HG03175 (cell line): ENCODE results near the gene DBH.

ENCODE experiments used
- ATAC-seq: cut with Tn5 transposase; IDR thresholded peaks from one replicate; pipeline ENCODE4 v1.9.1; 2021; ENCODE audit warnings: mild to moderate bottlenecking, moderate library complexity; ENCODE audit not compliant: unreplicated experiment

DBH gene

DNA sequence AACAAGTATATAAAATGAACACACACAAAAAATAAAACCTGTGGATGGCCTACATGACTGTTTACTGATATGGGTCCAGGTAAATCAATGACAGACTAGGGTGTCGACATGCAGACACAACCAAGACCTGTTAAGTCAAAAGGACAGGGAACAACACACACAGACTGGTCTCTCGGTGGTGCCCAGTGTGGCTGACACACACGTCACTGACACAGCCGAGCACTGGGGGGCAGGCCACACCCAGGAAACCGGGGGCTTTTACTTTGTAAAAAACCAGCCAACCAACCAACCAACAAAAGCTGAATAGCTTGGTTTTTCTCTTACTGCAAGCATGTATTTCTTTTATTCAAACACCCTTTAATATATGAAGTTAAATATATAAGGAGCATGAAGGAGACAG lies 31.9 kb upstream of the DBH start:
- ATAC-seq = no peak

DNA sequence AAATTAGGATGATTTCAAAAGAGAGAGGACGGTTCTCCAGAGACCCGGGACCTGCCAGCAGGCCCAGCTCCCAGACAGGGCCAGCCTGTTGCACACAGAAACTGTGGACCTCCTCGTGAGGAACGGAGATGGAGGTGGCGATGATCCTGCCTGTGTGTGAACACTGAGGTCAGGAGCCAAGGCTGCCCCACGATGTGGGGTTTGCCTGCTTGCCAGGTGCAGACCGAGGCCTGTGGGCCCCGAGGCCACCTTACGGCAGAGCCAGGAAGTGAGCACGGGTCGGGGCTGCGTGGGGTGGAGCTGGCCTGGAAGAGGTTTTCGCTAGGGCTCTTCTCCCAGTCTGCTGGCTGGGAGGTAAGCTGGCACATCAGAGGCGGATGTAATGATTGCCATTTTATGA lies 31.3 kb upstream of the DBH start:
- ATAC-seq = no peak

DNA sequence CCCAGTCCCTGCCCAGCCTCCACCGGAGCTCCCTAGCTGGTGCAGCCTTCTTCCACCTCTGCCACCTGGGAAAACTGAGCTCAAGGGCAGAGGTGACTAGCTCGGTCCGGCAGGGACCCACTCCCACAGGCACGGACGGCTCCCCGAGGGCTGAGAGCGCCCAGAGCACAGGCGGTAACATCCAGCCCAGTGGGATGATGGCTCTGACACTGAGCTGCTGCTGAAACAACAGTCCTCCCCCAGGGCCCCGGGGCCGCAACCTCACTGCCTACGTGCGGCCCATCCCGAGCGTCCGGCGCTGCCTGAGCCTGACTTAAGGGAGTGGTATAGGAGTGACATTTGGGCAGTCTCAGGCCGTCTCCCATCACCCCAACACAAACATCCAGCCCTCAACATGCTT lies 30.7 kb upstream of the DBH start:
- no peak for ATAC-seq

DNA sequence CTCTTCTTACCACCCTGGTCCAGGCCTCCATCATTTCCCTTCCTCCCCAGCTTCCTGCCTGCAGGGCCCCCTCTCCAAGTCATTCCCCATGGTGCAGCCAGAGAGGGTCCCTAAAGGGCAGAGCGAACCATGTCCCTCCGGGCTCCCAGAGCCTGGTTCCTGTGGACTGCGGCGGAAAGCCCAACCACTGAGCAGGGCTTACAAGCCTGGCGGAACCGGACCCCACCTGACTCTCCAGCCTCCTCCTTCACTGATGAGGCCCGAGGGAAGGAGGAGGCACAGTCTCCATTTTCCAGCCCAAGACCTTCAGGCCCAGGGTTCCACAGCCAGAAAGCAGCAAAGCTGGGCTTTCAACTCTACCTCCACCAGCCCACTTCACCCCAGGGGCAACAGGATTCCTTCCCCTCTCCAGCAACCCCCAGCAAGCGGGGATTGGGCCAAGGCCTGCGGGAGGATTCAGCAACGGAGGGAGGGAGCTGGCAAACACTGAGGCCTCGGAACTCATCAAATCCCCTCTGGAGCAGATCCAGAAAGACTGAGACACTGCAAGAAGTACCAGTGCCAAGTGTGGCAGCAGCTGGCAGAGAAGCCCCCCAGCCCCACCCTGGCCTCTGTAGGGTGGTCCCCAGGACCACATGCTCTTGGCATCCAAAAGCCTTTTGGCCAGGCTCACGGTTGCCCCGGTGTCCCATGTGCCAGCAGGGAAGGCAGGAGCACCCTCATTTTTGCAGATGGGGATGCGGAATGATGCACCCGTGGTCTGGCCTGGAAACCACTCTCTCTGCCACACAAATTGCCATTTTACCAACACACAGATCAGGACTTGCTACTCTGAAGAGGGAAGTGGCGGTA lies 30.1 kb upstream of the DBH start:
- no peak for ATAC-seq

DNA sequence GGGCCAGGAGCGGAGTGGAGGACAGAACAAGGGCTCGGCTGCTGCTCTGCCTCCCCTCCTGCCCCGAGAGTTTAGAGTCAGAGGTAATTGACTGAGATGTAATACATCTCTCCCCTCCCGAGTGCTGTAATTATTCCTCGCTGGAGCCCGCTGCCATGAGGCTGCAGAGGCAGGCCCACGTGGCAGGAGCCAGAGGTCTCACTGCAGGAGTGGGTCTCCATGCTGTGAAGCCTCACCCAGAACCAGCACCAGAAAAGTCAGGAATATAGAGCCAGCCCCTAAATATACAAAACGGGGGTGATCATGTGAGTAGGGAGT lies 29.5 kb upstream of the DBH start:
- ATAC-seq = no peak

DNA sequence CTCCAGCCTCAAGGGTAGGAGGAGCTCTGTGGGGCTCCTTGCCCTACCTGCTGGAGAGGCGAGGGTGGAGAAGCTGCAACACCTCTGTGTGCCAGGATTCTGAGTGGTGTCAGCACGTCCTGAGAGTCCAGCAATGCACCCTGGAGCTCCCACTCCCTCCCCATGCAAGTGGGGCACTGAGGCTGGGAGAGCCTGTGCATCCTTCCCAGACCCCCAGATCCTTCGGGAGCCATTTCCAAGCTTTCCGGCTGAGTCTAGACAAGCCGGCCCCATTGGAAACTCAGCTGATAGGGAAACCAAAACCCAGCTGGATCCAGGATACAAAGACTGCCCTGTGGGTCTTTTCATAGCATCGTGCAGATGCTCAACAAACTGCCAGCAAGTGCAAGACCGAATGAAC lies 28.8 kb upstream of the DBH start:
- ATAC-seq = no peak

DNA sequence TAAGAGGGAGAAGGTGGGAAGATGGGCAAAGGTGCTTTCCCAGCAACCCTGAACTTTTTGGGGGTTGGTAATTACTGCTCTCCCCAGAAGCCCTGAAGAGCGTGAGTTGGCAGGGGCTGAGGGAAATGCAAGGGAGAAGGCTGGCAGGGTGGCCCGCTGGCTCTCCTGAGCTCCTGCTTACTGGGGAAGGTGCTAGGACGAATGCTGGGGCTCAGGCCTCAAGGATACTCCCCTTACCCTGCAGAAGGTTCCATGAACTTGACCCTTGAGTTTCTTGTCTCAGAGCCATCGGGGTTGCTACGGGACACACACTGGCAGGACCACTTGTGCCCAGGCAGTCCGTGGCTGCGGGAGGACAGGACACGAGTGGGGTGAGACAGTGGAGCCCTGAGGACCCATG lies 28.2 kb upstream of the DBH start:
- no peak for ATAC-seq

DNA sequence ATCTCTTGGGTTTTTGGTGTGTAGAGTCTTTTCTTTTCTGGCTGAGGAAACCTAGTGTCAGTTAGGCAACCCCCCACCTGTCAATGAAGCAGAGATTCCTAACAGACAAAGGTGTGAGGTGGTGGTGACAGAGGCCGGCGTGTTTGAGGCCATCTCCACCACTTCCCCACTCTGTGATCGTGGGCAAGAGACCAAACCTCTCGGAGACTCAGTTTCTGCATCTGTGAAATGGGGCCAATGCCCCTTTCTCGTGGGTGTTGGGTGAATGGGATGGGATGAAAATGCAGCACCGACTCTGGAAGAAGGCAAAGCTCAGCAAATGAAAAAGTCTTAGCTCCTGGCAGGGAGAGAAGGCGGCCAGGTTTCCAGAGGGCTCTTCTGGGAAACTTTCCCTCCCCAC lies 27.8 kb upstream of the DBH start:
- ATAC-seq = no peak

DNA sequence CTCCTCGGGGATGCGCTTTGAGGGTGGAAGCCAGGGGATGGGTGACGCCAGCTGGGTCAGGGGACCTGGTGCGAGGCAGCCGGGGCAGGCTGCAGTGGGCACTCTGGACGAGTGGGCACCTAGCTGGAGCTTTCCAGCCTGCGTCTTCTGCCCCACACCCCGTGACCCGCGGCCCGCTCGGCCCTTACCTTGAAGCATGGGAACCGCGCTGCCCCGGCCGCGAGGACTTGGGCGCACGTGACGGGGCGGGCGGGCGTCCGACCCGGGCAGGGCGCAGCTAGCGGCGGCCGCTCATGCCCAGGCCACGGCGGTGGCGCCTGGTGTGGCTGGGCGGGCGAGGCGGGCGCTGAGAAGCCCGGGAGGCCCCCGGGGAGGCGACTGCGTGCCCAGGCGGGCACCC lies 27.3 kb upstream of the DBH start:
- ATAC-seq = no peak

DNA sequence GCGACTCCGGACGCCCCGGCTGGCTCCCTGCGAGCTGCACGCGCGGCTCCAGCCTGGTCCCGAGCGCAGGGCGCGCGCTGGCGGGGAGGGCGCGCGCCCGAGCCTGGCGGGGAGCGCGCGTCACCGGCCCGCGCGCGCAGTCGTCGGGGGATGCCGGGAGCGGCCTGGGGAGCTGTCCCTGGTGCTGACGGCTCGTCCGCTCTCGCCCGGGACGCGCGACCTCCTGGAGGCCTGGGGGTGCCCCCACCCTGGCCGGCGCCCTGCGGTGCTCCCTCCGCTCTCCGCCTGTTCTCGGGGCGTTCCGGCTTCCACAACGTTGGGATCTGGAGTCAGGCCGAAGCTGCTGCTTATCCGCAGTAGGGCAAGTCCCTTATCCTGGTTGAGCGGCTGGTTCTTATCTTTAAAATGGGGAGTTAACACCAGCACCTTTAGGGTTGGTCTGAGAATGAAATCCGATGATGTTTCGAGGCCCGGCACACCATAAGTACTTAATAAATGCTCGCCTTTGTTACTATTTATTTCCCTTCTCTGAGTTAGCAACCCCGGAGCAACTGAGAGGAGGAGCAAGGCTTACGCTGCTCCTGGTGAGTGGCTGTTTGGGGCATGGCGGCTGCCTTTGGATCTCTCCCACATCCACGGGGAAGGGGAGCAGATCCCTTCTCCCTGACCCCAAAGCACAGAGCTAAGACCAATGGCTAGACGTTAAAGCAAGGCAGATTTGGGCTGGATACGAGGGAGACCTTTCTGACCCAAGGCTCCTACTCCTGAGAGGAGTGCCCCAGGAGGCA lies 26.7 kb upstream of the DBH start, which contains the start of gene FAM163B:
FAM163B (minus strand) TSS at position 79 of the 788 bp plus-strand sequence. CDS start 29,166 bp downstream, outside the sequence.
- ATAC-seq = no peak

DNA sequence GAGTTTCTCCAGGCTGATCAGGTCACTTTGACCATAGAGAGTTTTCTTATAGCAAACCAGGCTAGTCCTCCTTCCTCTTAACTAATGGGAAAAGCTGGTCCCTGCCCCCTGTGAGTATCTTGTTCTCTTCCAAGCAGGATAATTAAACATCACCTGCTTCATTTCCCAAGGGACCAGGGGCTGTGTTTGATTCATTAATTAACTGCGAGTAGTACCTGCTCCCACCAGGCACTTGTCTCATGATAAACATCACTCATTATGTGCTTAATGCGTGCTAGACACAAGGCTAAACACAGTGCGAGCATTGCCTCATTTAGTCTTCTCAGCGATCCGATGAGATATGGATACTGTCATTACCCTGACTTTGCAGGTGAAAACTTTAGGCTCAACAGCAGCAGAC lies 25.3 kb upstream of the DBH start:
- ATAC-seq = no peak

DNA sequence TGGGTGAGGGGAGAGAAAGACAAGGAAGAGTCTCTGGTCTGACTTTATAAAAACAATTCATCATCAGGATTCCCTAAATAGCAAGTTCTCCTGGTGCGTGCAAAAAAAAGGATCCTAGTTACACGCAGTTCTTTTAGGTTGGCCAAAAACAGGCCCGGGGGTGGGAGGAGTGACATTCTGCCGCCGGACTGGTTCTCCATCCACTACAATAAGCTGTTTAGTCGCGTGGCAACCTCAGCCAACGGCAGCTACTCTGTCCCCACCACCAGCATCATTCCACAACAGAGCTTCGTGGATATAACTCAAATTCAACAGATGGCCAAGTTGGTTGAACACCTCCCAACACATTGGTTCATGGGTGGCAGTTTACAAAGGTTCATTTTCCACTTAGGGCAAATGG lies 24.1 kb upstream of the DBH start:
- no peak for ATAC-seq

DNA sequence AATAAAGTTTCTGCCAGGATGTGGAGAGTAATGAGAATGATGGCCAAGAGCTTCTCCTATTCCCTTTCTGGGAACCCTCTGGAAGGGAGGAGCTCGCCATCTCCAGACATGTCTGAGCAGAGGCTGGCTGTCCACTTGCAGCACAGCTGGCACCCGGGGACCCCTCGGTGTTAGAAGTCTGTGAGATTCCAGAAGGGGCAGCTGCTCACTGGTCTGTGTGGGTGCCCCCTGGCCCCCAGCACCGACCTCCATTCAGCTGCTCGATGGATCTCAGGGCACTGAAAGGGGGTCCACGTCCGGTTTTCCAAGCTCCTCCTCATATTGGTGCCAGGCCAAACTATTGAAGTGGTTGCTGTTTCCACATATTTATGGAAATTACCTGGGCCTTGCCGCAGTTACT lies 23.3 kb upstream of the DBH start:
- ATAC-seq = no peak

DNA sequence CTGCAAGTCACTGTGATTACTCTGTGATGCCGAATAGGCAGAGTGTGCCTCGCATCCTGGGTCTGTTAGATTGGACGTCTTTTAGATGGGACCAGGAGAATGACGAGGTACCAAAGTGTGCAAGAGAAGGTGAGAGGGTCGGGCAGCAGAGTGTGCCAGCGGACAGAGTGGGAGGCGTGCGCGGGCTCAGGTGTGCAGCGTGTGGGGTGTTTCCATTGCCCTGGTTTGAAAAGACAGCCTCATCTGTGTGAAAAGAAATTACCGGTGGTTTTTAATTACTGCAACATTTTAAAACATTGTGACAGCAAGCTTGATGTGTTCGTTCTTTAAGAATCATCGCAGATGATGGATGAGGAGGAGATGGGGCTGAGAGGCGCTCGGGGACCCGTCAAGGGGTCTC lies 22.7 kb upstream of the DBH start:
- no peak for ATAC-seq

DNA sequence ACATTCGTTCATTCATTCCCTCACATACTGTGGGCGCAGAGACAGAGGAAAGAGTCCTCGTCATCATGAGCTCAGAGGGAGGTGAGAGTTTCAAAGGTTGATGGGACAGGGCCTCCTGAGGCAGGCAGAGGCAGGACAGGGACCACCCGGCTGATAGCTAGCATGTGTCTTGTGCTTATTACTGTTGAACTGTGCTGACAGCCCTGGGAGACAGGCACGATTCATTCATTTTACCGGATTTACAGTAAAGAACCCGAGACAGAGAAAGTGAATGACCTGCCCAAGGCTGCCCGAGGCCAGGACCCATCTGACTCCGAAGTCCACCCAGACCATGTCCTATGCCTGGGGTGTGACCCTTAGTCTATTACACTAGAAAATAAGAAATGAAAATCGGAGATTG lies 22.1 kb upstream of the DBH start:
- ATAC-seq = no peak

DNA sequence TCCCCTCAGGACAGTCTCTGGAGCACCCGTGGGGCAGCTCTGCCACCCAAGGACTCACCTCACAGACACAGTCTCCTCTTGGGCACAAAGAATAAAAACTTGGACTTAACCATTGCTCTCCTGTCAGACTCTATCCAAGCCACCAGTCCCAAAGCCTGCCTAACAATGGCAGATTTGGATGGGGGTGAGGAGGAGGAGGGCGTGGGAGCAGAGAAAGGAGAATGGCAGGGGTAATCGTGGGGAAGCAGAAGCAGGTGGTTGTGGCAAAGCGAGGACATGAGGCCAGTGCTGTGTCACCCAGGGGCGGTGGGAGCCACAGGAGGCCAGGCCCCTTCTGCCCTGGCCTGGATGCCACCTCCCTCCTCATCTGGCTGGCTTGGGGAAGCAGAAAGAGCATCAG lies 21.5 kb upstream of the DBH start:
- no peak for ATAC-seq

DNA sequence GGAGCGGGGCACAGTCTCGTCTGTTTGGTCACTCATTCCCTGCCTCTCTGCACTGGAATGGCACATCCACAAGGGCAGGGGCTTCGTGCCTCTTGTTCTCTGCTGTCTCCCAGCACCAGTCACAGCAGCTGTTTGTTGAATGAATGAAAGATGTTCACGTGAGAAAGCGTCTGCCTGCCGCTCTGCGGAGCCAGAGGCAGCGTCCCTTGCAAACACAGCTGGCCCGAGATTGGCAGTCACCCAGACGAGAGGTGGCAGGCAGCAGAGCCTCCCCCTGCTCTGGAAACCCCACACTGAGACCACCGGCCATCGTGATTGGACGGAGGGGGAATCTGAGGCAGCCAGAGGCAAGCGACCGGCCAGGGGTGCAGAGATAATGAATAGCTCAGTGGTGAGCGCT lies 21.0 kb upstream of the DBH start:
- no peak for ATAC-seq

DNA sequence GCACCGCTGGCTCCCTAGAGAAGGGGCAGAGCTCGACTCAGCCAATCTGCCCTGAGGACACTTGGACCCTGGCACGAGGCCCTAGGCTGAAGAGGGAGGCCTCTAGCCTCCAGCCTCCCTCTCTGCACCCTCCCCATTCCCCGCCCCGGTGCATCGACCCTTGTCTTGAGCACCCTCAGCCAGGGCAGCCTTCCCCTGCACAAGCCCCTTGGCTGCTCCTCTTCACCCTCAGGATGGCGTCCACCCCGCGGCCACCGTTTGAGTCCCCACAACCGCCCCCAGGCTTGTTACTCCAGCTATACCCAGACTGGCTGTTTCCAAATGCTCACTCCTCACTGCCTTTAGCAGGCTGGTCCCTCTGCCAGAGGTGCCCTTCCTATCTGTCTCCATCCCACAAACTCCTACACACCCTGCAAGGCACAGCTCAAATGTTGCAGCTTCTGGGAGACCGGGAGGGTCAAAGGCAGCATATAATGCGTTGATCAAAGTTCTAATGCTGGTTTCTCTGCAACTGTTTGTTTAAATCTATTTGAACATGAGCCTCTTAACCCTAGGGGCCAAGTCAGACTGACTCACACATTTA lies 20.5 kb upstream of the DBH start:
- ATAC-seq = no peak

DNA sequence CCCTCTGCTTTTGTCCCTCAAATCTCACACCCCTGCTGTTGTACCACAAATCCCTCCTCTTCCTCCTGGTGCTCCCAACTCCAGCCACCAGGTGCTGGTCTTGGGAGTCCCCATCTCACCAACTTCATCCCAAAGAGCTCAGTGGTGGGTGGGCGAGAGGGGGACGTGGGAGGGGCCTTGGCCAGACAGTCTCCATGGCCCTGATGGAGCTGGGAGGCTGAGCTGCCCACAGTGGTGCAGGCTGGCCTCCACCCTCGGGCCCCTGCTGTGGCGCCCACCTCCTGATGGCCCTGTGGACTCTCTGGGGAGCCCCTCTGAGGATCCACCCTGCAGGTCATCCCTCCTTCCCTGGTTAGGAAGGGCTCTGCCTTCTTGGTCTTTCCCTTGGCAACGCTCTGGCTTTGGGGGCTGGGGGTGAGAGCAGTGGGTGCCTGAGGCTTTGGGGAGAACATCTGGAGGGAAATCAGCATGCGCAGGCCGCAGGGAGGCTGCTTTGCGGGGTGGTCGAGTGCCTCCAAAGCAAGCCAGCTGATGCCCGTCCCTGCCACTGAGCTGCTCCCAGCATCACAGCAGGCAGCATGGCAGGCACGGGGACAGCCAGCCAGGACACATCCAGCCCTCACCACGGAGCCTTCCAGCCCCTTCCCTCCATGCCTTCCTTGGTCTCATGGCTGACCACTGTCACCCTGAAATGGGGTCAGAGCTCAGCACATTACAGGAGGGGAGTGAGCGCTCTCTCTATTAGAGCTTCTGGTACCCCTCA lies 19.3 kb upstream of the DBH start:
- ATAC-seq = no peak

DNA sequence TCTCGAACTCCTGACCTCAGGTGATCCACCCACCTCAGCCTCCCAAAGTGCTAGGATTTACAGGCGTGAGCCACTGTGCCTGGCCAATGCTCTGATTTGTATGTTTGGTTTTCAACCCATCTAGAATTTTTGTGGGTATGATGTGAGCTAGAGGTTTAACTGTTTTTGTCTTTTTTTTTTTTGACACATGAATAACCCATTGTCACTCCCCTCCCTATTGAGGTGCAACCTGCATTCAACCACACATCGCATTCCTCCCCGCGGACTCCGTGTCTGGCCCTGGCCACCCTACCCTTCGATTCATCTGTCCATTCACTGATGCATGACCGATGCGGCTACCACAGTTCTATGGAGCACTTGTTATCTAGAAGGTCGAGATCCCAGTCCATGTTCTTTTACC lies 17.4 kb upstream of the DBH start:
- no peak for ATAC-seq

DNA sequence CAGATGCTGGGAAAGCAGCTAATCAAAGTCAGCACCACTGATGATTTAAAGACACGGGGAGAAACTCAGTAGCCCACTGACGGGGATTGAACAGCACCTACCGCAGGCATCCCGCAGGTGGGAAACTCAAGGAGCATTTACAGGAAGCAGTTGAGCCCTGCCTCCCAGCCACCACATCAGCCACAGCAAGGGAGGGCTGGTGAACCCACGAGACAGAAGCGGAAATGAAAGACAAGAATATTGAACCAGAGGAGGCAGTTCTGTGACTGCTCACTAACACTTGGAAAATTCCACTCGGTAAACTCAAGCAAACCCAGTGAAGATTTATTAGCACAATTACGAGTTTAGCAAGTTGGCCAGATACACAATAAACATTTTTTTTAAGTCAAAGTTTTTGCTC lies 16.4 kb upstream of the DBH start:
- ATAC-seq = no peak
